ENCODE data around the gene IGFL4. TPM values are rescaled to one million over a fixed set of nuclear protein-coding genes. Genes with fewer than 3 reads are reported as not detected.

Gene IGFL4
- total and polyA plus RNA-seq, 10 of the 15 experiments (the other 5 are each of a cell fraction or from before 2014, with no cell fraction given): not detected

DNA sequence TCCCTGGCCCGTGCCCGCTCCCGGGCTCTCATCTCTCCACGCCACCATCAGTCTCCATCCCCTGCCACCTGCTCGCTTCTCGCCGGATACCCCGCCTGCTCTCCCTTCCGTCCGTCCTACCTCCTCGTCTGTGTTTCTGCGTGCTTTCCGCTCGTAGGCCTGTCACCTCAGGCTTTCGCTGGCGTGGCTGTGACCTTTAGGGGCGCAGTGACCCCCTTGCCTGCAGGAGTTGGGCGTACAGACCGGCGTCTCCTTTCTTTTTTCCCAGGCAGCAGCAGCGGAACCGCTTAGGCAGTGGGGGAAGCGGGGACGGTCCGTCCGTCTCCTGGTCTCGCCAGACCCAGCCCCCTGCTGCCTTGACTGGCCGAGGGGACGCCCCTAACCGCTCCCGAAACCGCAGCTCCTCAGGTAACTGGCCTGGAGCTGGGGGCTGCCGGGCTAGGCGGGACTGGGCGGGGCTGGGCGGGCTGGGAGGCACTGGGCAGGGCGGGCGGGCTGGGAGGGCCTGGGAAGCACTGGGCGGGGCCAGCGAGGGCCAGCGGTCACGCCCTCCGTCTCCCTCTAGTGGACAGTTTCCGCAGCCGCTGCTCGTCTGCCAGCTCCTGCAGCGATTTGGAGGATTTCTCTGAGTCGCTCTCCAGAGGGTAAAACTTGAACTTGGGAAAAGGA lies 24.2 kb downstream of the IGFL4 start (continued):
- TF ChIP-seq, protein P1, sequence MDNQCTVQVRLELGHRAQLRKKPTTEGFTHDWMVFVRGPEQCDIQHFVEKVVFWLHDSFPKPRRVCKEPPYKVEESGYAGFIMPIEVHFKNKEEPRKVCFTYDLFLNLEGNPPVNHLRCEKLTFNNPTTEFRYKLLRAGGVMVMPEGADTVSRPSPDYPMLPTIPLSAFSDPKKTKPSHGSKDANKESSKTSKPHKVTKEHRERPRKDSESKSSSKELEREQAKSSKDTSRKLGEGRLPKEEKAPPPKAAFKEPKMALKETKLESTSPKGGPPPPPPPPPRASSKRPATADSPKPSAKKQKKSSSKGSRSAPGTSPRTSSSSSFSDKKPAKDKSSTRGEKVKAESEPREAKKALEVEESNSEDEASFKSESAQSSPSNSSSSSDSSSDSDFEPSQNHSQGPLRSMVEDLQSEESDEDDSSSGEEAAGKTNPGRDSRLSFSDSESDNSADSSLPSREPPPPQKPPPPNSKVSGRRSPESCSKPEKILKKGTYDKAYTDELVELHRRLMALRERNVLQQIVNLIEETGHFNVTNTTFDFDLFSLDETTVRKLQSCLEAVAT (IDR thresholded peaks at IDR 0.05): 0 out of 2 replicates have a peak, but pooled peaks have one; percentile 38
- TF ChIP-seq CREB1 (IDR thresholded peaks at IDR 0.05; ENCODE audit: low read depth): 0 out of 2 replicates have a peak, but pooled peaks have one; percentile 15
- TF ChIP-seq TCF3 (IDR thresholded peaks at IDR 0.05; ENCODE audit: borderline replicate concordance, insufficient read depth, low read depth, low read length): no peak
- TF ChIP-seq, protein P2, sequence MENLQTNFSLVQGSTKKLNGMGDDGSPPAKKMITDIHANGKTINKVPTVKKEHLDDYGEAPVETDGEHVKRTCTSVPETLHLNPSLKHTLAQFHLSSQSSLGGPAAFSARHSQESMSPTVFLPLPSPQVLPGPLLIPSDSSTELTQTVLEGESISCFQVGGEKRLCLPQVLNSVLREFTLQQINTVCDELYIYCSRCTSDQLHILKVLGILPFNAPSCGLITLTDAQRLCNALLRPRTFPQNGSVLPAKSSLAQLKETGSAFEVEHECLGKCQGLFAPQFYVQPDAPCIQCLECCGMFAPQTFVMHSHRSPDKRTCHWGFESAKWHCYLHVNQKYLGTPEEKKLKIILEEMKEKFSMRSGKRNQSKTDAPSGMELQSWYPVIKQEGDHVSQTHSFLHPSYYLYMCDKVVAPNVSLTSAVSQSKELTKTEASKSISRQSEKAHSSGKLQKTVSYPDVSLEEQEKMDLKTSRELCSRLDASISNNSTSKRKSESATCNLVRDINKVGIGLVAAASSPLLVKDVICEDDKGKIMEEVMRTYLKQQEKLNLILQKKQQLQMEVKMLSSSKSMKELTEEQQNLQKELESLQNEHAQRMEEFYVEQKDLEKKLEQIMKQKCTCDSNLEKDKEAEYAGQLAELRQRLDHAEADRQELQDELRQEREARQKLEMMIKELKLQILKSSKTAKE (IDR thresholded peaks at IDR 0.05; ENCODE audit: low read depth, poor library complexity, severe bottlenecking): no peak
- TF ChIP-seq IKZF1 (conservative IDR thresholded peaks at IDR 0.05): peak; percentile 35; the same call in 1 of the 2 replicates
- TF ChIP-seq NBN (IDR thresholded peaks at IDR 0.05): no peak
- TF ChIP-seq SMAD5 (IDR thresholded peaks at IDR 0.05; ENCODE audit: low read depth): no peak
- TF ChIP-seq, protein P3, sequence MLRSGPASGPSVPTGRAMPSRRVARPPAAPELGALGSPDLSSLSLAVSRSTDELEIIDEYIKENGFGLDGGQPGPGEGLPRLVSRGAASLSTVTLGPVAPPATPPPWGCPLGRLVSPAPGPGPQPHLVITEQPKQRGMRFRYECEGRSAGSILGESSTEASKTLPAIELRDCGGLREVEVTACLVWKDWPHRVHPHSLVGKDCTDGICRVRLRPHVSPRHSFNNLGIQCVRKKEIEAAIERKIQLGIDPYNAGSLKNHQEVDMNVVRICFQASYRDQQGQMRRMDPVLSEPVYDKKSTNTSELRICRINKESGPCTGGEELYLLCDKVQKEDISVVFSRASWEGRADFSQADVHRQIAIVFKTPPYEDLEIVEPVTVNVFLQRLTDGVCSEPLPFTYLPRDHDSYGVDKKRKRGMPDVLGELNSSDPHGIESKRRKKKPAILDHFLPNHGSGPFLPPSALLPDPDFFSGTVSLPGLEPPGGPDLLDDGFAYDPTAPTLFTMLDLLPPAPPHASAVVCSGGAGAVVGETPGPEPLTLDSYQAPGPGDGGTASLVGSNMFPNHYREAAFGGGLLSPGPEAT (IDR thresholded peaks at IDR 0.05; ENCODE audit: low read depth): no peak
- 0 out of 4 replicates have a peak, but pooled peaks of 1 of the 2 experiments have one; percentile 23 for TF ChIP-seq BHLHE40 (IDR thresholded peaks at IDR 0.05; ENCODE audit: borderline replicate concordance in 1 of 2, low read depth in 2 of 2, low read length in 1 of 2)
- no peak for TF ChIP-seq MEF2A (IDR thresholded peaks at IDR 0.05; ENCODE audit: insufficient read depth, low read depth, low read length)

Data from GM12878 (cell line).